NK-92 (cell line): Measurements from ENCODE around the gene SNAPIN.
A peak's percentile ranks its signal among the peaks of the same experiment; 100 is the strongest.
"Not testable (repeated sequence)": the region's sequence is repeated elsewhere in the genome, so short reads cannot be mapped to it uniquely, and the experiment has no call there.

Experiments
- DNase-seq: peaks from one replicate; lab custom pipeline; 2025; ENCODE audit not compliant: unreplicated experiment; lab: John Stamatoyannopoulos, UW

The SNAPIN gene

GRCh38 chr1:153646672-153647345 lies 11.7 kb upstream of the SNAPIN start:
- DNase-seq = no peak

- DNase-seq = no peak
These were observed 11.2 kb upstream of the SNAPIN start for GRCh38 chr1:153647346-153647714.

- DNase-seq = no peak
These were observed 10.4 kb upstream of the SNAPIN start for GRCh38 chr1:153648000-153648643.

- no peak for DNase-seq
These were observed 9.2 kb upstream of the SNAPIN start for GRCh38 chr1:153649137-153649862.

- no peak for DNase-seq
These were observed 8.7 kb upstream of the SNAPIN start for GRCh38 chr1:153649863-153650235.

- no peak for DNase-seq
These were observed 6.7 kb upstream of the SNAPIN start for GRCh38 chr1:153651771-153652170.

GRCh38 chr1:153652805-153653500 lies 5.5 kb upstream of the SNAPIN start:
- DNase-seq = no peak

- no peak for DNase-seq
These were observed 3.2 kb upstream of the SNAPIN start for GRCh38 chr1:153655333-153655732.

GRCh38 chr1:153659175-153659534 lies 652 bp downstream of the SNAPIN start:
- DNase-seq = no peak

GRCh38 chr1:153659656-153660055 lies 1.2 kb downstream of the SNAPIN start:
- no peak for DNase-seq

GRCh38 chr1:153661111-153661708 lies 2.7 kb downstream of the SNAPIN start:
- DNase-seq = no peak

- DNase-seq = no peak
These were observed 3.8 kb downstream of the SNAPIN start for GRCh38 chr1:153662269-153662668.

GRCh38 chr1:153663211-153663610 lies 4.7 kb downstream of the SNAPIN start:
- no peak for DNase-seq

- no peak for DNase-seq
These were observed 8.9 kb downstream of the SNAPIN start for GRCh38 chr1:153667439-153667838.

- not testable (repeated sequence) for DNase-seq
These were observed 10.2 kb downstream of the SNAPIN start for GRCh38 chr1:153668672-153669071.

- DNase-seq = no peak
These were observed 11.1 kb downstream of the SNAPIN start for GRCh38 chr1:153669606-153670005.

GRCh38 chr1:153670257-153670858 lies 11.9 kb downstream of the SNAPIN start:
- DNase-seq = no peak

- DNase-seq = peak; percentile 43
These were observed 12.5 kb downstream of the SNAPIN start, which contains the start of gene ILF2 for GRCh38 chr1:153670859-153671627. Gene ILF2, minus strand, starts transcription at chr1:153670993. Its CDS starts 71 bp downstream, at chr1:153670922.

- not testable (repeated sequence) for DNase-seq
These were observed 13.3 kb downstream of the SNAPIN start for GRCh38 chr1:153671628-153672353.
